GM18907 (cell line): ENCODE data around the gene SLC16A5.
"Not testable (repeated sequence)": the region's sequence is repeated elsewhere in the genome, so short reads cannot be mapped to it uniquely, and the experiment has no call there.

ENCODE experiments used
- ATAC-seq: cut with Tn5 transposase; IDR thresholded peaks from one replicate; pipeline ENCODE4 v1.9.1; 2021; ENCODE audit warnings: mild to moderate bottlenecking, moderate library complexity; ENCODE audit not compliant: unreplicated experiment

Gene SLC16A5

GRCh38 chr17:75131278-75132017, 43.7 kb downstream of the SLC16A5 start, which contains the start of gene NT5C:
TSS of gene NT5C (minus strand) at chr17:75131742. CDS start at chr17:75131707, 35 bp downstream.
- peak; percentile 73 for ATAC-seq

- ATAC-seq = not testable (repeated sequence)
Measured at GRCh38 chr17:75132018-75133000, 44.6 kb downstream of the SLC16A5 start.

- ATAC-seq = no peak
Measured at GRCh38 chr17:75133001-75133400, 45.2 kb downstream of the SLC16A5 start.

- ATAC-seq = not testable (repeated sequence)
Measured at GRCh38 chr17:75133607-75134347, 46.0 kb downstream of the SLC16A5 start.

- no peak for ATAC-seq
Measured at GRCh38 chr17:75135452-75135851, 47.7 kb downstream of the SLC16A5 start.

GRCh38 chr17:75135946-75136345, 48.2 kb downstream of the SLC16A5 start:
- no peak for ATAC-seq

GRCh38 chr17:75137762-75138161, 50.0 kb downstream of the SLC16A5 start:
- not testable (repeated sequence) for ATAC-seq

- no peak for ATAC-seq
Measured at GRCh38 chr17:75138519-75138918, 50.8 kb downstream of the SLC16A5 start.

- ATAC-seq = no peak
Measured at GRCh38 chr17:75142236-75142971, 54.6 kb downstream of the SLC16A5 start.

GRCh38 chr17:75144816-75145512, 57.2 kb downstream of the SLC16A5 start:
- ATAC-seq = no peak

GRCh38 chr17:75146592-75146991, 58.8 kb downstream of the SLC16A5 start:
- no peak for ATAC-seq

- no peak for ATAC-seq
Measured at GRCh38 chr17:75147878-75148546, 60.3 kb downstream of the SLC16A5 start.

GRCh38 chr17:75151930-75152329, 64.2 kb downstream of the SLC16A5 start:
- ATAC-seq = no peak

- no peak for ATAC-seq
Measured at GRCh38 chr17:75152523-75152921, 64.8 kb downstream of the SLC16A5 start.

- ATAC-seq = no peak
Measured at GRCh38 chr17:75152922-75153779, 65.4 kb downstream of the SLC16A5 start.

GRCh38 chr17:75153780-75154194, 66.0 kb downstream of the SLC16A5 start:
- ATAC-seq = peak; percentile 13

- ATAC-seq = peak; percentile 94
Measured at GRCh38 chr17:75154195-75155106, 66.7 kb downstream of the SLC16A5 start, which contains the start of gene JPT1. TSS of gene JPT1 (minus strand) at chr17:75154512. CDS start at chr17:75154397, 115 bp downstream.
